ENCODE measurements around the gene ADARB1.

DNA sequence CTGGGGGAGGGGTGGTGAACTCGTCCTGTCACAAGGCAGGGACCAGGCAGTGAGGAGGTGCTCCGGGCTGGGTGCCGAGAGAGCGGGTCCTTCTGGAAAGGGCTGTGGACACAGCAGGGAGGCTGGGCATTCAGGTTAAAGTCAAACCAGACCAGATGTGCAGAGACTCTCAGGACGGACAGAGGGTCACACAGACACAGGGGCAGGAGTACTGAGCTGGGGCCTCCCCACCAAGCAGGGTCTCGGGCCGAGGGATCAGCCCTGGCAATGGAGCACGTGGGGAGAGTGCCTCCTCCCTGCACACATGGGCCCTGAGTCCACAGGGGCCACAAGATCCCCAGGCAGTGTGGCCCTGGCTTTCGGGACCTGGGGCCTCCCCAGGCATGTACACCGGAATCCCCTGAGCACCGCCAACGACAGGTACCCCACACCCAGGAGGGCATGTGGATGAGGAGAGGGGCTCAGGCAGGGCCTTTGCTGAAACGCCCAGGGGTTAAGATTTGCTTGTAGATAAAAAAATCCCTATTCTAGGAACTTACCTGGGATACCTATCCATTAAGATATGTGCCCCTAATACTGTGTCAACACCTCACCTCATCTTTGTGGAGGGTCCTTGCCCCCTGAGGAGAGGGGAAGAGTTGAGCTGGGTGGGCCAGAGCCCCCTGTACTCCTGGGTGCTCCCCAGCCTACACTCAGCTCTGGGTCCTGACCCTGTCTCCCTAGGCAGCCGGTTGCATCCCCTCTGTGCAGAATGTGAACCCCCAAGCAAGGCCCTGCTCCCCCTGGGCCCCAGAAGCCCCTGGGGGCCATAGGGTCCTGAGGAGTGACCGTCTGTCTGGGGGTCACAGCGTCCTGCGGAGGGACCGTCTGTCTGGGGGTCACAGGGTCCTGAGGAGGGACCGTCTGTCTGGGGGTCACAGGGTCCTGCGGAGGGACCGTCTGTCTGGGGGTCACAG, 46.9 kb upstream of the ADARB1 start:
- TF ChIP-seq, protein P1, sequence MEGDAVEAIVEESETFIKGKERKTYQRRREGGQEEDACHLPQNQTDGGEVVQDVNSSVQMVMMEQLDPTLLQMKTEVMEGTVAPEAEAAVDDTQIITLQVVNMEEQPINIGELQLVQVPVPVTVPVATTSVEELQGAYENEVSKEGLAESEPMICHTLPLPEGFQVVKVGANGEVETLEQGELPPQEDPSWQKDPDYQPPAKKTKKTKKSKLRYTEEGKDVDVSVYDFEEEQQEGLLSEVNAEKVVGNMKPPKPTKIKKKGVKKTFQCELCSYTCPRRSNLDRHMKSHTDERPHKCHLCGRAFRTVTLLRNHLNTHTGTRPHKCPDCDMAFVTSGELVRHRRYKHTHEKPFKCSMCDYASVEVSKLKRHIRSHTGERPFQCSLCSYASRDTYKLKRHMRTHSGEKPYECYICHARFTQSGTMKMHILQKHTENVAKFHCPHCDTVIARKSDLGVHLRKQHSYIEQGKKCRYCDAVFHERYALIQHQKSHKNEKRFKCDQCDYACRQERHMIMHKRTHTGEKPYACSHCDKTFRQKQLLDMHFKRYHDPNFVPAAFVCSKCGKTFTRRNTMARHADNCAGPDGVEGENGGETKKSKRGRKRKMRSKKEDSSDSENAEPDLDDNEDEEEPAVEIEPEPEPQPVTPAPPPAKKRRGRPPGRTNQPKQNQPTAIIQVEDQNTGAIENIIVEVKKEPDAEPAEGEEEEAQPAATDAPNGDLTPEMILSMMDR (IDR thresholded peaks at IDR 0.05): no peak
- no peak for TF ChIP-seq EZH2 (IDR thresholded peaks at IDR 0.05)
- no peak for TF ChIP-seq EZH2phosphoT487 (IDR thresholded peaks at IDR 0.05)
